Right renal pelvis (tissue), 4 donors: ENCODE results near the gene HEBP2. TPM values are rescaled to one million over a fixed set of nuclear protein-coding genes. Genes with fewer than 3 reads are reported as not detected.

Experiments used
- DNase-seq, 4 donors: peaks; one replicate each; pipeline ENCODE4 v3.0.0-alpha.2; 2013; ENCODE audit warnings: low read depth in 4 of 4, low spot score in 3 of 4, missing footprints in 1 of 4
- polyA plus RNA-seq, 4 donors: library from polyadenylated mRNA; unstranded; fragments of 120-200 nt; gene quantifications; one replicate each; pipeline ENCODE4 v1.2.1, GENCODE V29; 2013; ENCODE audit not compliant: insufficient read length in 4 of 4

Gene HEBP2
- polyA plus RNA-seq, 4 donors: 59.3 to 68.5 (median 62.1) TPM

DNA sequence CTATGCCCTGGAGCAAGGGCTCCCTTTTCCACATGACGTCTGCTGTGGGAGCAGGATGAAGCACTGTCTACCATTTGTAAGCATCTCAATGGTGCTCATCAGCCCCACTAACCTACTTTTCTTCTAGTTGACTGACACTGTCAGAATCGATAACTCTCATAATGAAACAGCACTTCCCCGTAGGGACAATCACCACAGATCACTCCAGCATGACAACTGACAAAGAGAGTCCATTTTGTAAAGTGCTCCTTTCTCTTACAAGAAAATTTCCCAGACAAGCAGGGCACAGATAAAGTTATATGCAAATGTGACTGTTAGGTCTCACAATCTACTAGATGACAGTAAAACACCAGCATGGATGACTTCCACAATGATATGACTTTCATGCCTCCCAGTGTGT, 46.4 kb downstream of the HEBP2 start:
- DNase-seq: no peak

DNA sequence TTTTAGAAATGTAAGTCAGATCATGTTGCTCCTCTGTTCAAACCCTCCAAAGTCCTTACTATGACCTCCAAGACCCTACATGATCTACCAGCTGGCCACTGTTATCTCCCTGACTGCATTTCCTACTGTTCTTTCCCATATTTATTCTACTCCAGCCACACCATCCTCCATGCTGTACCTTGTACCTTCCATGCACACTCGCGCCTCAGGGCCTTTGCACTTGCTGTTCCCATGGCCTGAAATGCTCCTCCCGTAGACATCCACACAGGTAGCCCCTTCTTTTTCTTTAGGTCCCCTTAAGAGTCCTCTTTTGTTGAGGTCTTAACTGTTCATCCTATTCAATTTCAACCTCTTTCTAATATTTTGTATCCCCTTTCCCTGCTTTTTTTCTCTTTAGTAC, 47.0 kb downstream of the HEBP2 start:
- no peak for DNase-seq

DNA sequence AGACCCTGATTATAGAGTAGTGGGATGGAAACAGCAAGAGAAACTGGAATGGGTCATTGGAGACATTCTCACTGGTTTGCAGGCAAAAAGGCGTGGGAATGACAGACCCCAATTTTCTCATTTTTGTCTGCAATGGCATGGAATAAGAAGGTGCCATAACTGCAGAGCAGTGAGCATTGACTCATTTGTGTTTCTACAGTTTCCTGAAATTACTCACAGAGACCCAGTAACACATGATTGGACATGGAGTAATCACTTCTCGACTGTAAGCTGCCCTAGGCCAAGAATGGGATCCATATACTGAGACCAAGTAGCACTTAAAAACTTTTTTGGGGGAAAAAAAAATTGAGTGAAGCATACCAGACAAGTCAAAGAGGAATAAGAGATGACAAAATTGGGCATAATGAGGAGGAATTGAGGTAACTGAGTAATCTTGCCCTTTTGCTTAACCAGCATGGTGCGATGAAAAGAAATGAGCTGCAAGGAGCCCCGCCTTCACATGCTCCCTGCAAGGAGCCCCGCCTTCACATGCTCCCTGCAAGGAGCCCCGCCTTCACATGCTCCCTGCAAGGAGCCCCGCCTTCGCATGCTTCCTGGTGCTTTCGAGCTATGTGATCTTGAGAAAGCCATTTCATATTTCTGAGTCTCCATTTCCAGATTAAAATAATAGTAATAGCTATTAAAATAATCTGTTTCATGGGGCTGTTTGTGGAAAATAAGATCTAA, 51.1 kb downstream of the HEBP2 start:
- DNase-seq: no peak

DNA sequence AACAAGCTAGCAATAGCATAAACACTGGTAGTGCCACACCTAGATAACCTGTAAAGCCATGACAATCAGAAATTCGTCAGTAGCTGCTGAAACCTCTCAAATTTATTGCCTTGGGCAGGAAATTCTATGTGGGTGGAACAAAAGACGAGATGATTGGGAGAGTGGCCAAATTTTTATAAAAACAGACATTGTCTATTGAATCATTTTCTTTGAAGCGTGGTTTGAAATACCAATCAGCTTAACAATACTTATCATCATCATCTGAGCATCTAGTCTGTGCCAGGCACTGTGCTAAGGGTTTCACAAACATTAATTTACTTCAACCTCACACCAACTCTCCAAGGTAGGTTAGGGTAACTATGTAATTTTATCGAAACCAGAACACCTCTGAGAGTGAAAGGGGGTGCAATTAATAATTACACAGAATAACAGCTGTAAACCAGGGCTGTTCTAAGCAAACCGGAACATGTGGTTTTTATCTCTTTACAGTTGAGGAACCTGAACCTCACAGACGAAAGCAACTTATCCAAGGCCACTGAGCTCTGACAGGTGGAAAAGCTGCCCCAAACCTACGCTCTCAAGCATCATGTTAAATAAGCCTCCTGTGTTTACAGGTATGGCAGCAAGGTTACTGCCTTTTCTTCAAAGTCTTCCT, 51.9 kb downstream of the HEBP2 start:
- DNase-seq: no peak

- no peak for DNase-seq
Observed at GRCh38 chr6:138456401-138456790, 52.4 kb downstream of the HEBP2 start.

GRCh38 chr6:138461647-138462046, 57.6 kb downstream of the HEBP2 start:
- DNase-seq: no peak

GRCh38 chr6:138464085-138464484, 60.1 kb downstream of the HEBP2 start:
- no peak for DNase-seq

GRCh38 chr6:138465007-138465645, 61.1 kb downstream of the HEBP2 start:
- DNase-seq: no peak

DNA sequence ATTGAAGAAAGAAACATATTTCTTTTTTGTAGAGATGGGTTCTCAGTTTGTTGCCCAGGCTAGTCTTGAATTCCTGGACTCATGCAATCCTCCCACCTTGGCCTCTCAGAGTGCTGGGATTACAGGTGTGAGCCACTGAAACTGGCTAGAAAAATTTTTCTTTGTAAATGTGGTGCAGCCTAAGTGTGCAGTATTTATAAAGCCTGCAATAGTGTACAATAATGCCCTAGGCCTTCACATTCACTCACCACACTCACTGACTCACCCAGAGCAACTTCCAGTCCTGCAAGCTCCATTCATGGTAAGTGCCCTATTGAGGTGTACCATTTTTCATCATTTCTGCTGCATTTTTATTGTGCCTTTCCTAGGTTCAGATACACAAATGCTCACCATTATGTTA, 63.9 kb downstream of the HEBP2 start:
- DNase-seq: no peak

DNA sequence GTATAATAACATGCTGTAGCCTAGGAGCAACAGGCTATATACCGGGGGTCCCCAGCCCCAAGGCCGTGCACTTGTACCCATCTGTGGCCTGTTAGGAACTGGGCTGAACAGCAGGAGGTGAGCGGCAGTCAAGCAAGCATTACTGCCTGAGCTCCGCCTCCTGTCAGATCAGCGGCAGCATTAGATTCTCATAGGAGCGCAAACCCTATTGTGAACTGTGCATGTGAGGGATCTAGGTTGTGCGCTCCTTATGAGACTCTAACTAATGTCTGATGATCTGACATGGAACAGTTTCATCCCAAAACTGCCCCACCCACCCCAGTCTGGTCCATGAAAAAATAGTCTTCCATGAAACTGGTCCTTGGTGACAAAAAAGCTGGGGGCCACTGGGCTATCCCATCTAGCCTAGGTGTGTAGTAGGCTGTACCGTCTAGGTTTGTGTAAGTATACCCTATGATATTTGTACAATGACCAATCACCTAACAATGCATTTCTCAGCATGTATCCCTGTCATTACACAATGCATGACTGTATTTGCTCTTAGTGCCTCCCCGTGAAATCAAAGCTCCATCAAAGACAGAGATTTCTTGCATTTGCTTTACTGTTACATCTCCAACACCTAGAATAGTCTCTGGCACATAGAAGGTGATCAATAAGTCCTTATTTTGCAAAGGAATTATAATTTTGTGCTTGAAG, 64.4 kb downstream of the HEBP2 start:
- no peak for DNase-seq

Other genes starting within 250 kb of the HEBP2 start
- gene ARFGEF3, start 242.3 kb upstream of the HEBP2 start, polyA plus RNA-seq: 1 to 10 TPM; 5.8 to 8.2 (median 6.6) TPM
- gene PBOV1, start 185.7 kb upstream of the HEBP2 start, polyA plus RNA-seq: under 1 TPM in 1 of 4 donors, not detected in 3; 0.03 TPM
- under 1 TPM in 2 of 4 donors, not detected in 2; 0.12 to 0.24 TPM for gene SMIM28, start 26.3 kb upstream of the HEBP2 start, polyA plus RNA-seq
- gene NHSL1, start 95.3 kb downstream of the HEBP2 start, polyA plus RNA-seq: 10 to 100 TPM; 10.3 to 12.6 (median 11.0) TPM